Neural cell (in vitro differentiated cells): ENCODE results near the gene DYNLT2. TPM values are rescaled to one million over a fixed set of nuclear protein-coding genes. Genes with fewer than 3 reads are reported as not detected.

Experiments
- H2AFZ ChIP-seq: fragments of 200-600, 300-800 bp; sonication (generic), shearing (Covaris generic); 2 replicates; pipeline ENCODE4 v1.6.0; 2014; ENCODE audit warnings: low read depth, mild to moderate bottlenecking, antibody characterized with exemption, low read length, moderate library complexity
- H3F3A ChIP-seq: fragments of 200-600 bp; shearing (Covaris generic); 2 replicates; pipeline ENCODE4 v1.6.1; 2016; ENCODE audit warnings: mild to moderate bottlenecking, moderate library complexity, mixed read lengths, antibody characterized with exemption, low read length; ENCODE audit not compliant: insufficient read depth, poor library complexity, severe bottlenecking
- H3K27ac ChIP-seq: fragments of 200-600, 300-800 bp; sonication (generic), shearing (Covaris generic); 2 replicates; pipeline ENCODE4 v1.5.1; 2014; ENCODE audit warnings: mild to moderate bottlenecking, low read length, moderate library complexity
- H3K27me3 ChIP-seq: fragments of 300-800, 200-600 bp; sonication (generic), shearing (Covaris generic); 2 replicates; pipeline ENCODE4 v1.6.0; 2014; ENCODE audit warnings: mild to moderate bottlenecking, low read depth, low read length, moderate library complexity; ENCODE audit not compliant: insufficient read depth
- H3K36me3 ChIP-seq: fragments of 300-800, 200-600 bp; sonication (generic), shearing (Covaris generic); 2 replicates; pipeline ENCODE4 v1.5.1; 2014; ENCODE audit warnings: mild to moderate bottlenecking, antibody characterized with exemption, low read length, moderate library complexity; ENCODE audit not compliant: insufficient read depth
- H3K4me2 ChIP-seq: fragments of 300-800, 200-600 bp; sonication (generic), shearing (Covaris generic); 2 replicates; pipeline ENCODE4 v1.6.0; 2014; ENCODE audit warnings: mild to moderate bottlenecking, low read length
- H3K4me3 ChIP-seq: fragments of 300-800, 200-600 bp; sonication (generic), shearing (Covaris generic); 2 replicates; pipeline ENCODE4 v1.5.1; 2014; ENCODE audit warnings: mild to moderate bottlenecking, low read length, moderate library complexity
- H3K79me2 ChIP-seq: fragments of 200-600 bp; shearing (Covaris generic); replicated peaks from 2 replicates; pipeline ENCODE4 v1.6.0; 2014; ENCODE audit warnings: mild to moderate bottlenecking, low read length, moderate library complexity; ENCODE audit not compliant: insufficient read depth
- H3K9ac ChIP-seq: fragments of 300-800, 200-600 bp; sonication (generic), shearing (Covaris generic); 2 replicates; pipeline ENCODE4 v1.6.1; 2016; ENCODE audit warnings: mild to moderate bottlenecking, low read length, mixed read lengths
- H3K9me2 ChIP-seq: fragments of 200-600 bp; shearing (Covaris generic); 2 replicates; pipeline ENCODE4 v1.6.1; 2016; ENCODE audit warnings: mild to moderate bottlenecking, low read length, mixed read lengths; ENCODE audit not compliant: insufficient read depth
- H3K9me3 ChIP-seq: fragments of 200-600, 300-800 bp; sonication (generic), shearing (Covaris generic); 2 replicates; pipeline ENCODE4 v1.6.1; 2016; ENCODE audit warnings: mild to moderate bottlenecking, mixed run types, low read length, moderate library complexity, mixed read lengths
- H4K20me1 ChIP-seq: fragments of 200-600 bp; shearing (Covaris generic); 2 replicates; pipeline ENCODE4 v1.6.1; 2016; ENCODE audit warnings: mild to moderate bottlenecking, mixed run types; ENCODE audit not compliant: insufficient read depth
- EP300 ChIP-seq: fragments of 450-650 bp; conservative IDR thresholded peaks from 2 replicates; pipeline ENCODE4 v1.6.1; 2014; ENCODE audit warnings: antibody characterized with exemption, mild to moderate bottlenecking, moderate library complexity; ENCODE audit not compliant: poor library complexity, severe bottlenecking
- EZH2 ChIP-seq: fragments of 200-600, 300-800 bp; shearing (Covaris generic), sonication (generic); IDR thresholded peaks from 2 replicates; pipeline ENCODE4 v1.6.1; 2014; ENCODE audit warnings: antibody characterized with exemption, low read length, borderline replicate concordance, mild to moderate bottlenecking; ENCODE audit not compliant: insufficient read depth, poor library complexity, severe bottlenecking
- MXI1 ChIP-seq: fragments of 450-650 bp; conservative IDR thresholded peaks from 2 replicates; pipeline ENCODE4 v1.6.1; 2014; ENCODE audit warnings: antibody characterized with exemption, mild to moderate bottlenecking; ENCODE audit not compliant: poor library complexity, severe bottlenecking
- POLR2AphosphoS5 ChIP-seq: IDR thresholded peaks from 2 replicates; pipeline ENCODE4 v1.6.1; 2012
- RAD21 ChIP-seq: fragments of 450-650 bp; conservative IDR thresholded peaks from 2 replicates; pipeline ENCODE4 v1.6.1; 2014; ENCODE audit warnings: antibody characterized with exemption, mild to moderate bottlenecking, moderate library complexity
- REST ChIP-seq: IDR thresholded peaks from 2 replicates; pipeline ENCODE4 v1.6.1; 2012; ENCODE audit warnings: borderline replicate concordance
- SMC3 ChIP-seq: fragments of 450-650 bp; conservative IDR thresholded peaks from 2 replicates; pipeline ENCODE4 v1.6.1; 2014; ENCODE audit warnings: antibody characterized with exemption, mild to moderate bottlenecking, moderate library complexity; ENCODE audit not compliant: poor library complexity
- TAF1 ChIP-seq: IDR thresholded peaks from 2 replicates; pipeline ENCODE4 v1.6.1; 2012; ENCODE audit warnings: low read depth
- polyA plus RNA-seq: library from polyadenylated mRNA; depleted of rRNA; stranded (reverse); fragments of >200 nt; gene quantifications from 2 replicates; pipeline ENCODE4 v1.2.3, GENCODE V29; 2014
- TF ChIP-seq, protein P1 (sequence below): fragments of 450-650 bp; IDR thresholded peaks from 2 replicates; pipeline ENCODE4 v1.5.1; 2014; ENCODE audit warnings: antibody characterized with exemption, mild to moderate bottlenecking, moderate library complexity; ENCODE audit not compliant: poor library complexity, severe bottlenecking

Gene DYNLT2
- polyA plus RNA-seq, 1 donor from 2014 or later = 2.8 TPM

- Histone ChIP-seq H3K79me2 (no peaks in the 10 kb centered on the region), H3K27ac (no peak overlapping the region), H3K9me3 (no peaks in the 10 kb centered on the region), H2AFZ (no peak overlapping the region), H3K4me3 (no peak overlapping the region), H4K20me1 (no peaks in the 10 kb centered on the region), H3K27me3 (no peaks in the 10 kb centered on the region), H3K9me2 (no peaks in the 10 kb centered on the region), H3K36me3 (no peaks in the 10 kb centered on the region), H3K4me2 (no peak overlapping the region), H3F3A (no peaks in the 10 kb centered on the region), H3K9ac (no peak overlapping the region)
- TF ChIP-seq, protein P1, sequence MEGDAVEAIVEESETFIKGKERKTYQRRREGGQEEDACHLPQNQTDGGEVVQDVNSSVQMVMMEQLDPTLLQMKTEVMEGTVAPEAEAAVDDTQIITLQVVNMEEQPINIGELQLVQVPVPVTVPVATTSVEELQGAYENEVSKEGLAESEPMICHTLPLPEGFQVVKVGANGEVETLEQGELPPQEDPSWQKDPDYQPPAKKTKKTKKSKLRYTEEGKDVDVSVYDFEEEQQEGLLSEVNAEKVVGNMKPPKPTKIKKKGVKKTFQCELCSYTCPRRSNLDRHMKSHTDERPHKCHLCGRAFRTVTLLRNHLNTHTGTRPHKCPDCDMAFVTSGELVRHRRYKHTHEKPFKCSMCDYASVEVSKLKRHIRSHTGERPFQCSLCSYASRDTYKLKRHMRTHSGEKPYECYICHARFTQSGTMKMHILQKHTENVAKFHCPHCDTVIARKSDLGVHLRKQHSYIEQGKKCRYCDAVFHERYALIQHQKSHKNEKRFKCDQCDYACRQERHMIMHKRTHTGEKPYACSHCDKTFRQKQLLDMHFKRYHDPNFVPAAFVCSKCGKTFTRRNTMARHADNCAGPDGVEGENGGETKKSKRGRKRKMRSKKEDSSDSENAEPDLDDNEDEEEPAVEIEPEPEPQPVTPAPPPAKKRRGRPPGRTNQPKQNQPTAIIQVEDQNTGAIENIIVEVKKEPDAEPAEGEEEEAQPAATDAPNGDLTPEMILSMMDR = no peak
- TF ChIP-seq EP300 (no peak), EZH2 (no peak), MXI1 (no peak)
These were observed 23.0 kb upstream of the DYNLT2 start for GRCh38 chr6:169774347-169774746.

- Histone ChIP-seq H2AFZ (no peak overlapping the region), H3K9ac (no peak overlapping the region), H3K9me3 (no peaks in the 10 kb centered on the region), H3F3A (no peaks in the 10 kb centered on the region), H3K27ac (no peak overlapping the region), H3K9me2 (no peaks in the 10 kb centered on the region), H3K79me2 (no peaks in the 10 kb centered on the region), H3K4me2 (no peak overlapping the region), H3K27me3 (no peaks in the 10 kb centered on the region), H3K4me3 (no peak overlapping the region), H3K36me3 (no peaks in the 10 kb centered on the region), H4K20me1 (no peaks in the 10 kb centered on the region)
- TF ChIP-seq EP300 = no peak
- no peak for TF ChIP-seq TAF1
- TF ChIP-seq REST = no peak
- no peak for TF ChIP-seq SMC3
- TF ChIP-seq RAD21 = no peak
- TF ChIP-seq, protein P1 = no peak
- no peak for TF ChIP-seq EZH2
- TF ChIP-seq POLR2AphosphoS5 = no peak
- TF ChIP-seq MXI1 = no peak
These were observed 15.8 kb upstream of the DYNLT2 start for GRCh38 chr6:169766921-169767736.
